ENCODE results near the gene TBL1X.

DNA sequence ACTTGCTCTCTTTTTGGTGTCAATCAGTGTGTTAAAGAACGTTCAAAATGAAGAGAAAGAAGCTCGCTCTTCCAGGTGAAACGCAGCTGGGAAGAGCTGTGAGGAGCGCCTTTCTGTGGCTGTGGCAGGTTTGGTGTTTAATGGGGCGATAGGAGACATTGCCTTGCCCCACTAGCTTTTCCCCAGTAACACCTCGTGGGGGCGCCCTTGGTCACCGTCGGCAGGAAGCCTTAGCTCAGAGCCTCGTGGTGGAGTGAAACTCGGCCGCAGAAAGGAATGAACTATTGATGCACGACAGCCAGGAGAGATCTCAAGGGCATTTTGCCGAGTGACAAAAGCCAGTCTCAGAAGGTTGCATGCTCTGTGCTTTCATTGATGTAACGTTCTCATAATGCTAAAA, 235.7 kb downstream of the TBL1X start:
- no peak for TF ChIP-seq POLR2AphosphoS5 (IDR thresholded peaks at IDR 0.05)
- no peak for TF ChIP-seq CTCF (IDR thresholded peaks at IDR 0.05)
- TF ChIP-seq POLR2A (IDR thresholded peaks at IDR 0.05): no peak
